HEK293 (cell line): ENCODE results near the gene ADCY1.

Experiments
- CTCF ChIA-PET: fragments of 350-600 bp; formaldehyde crosslinking; extraction: SDS; loops from one replicate; lab custom pipeline; 2021; ENCODE audit warnings: antibody characterized with exemption; lab: Yijun Ruan, JAX
- POLR2A ChIA-PET: fragments of 300-600 bp; formaldehyde crosslinking; extraction: SDS; loops from one replicate; lab custom pipeline; 2020; ENCODE audit warnings: antibody characterized with exemption, inconsistent platforms; lab: Yijun Ruan, JAX
- H3K27ac ChIP-seq: fragments of 200-500 bp; sonication (Bioruptor generic); 2 replicates; pipeline ENCODE4 v1.5.1; 2014; ENCODE audit warnings: low read depth, low read length, control low read depth, inconsistent platforms; ENCODE audit errors: extremely low read depth
- H3K36me3 ChIP-seq, 2 experiments: fragments of 200-500 bp in 1 of 2; sonication (Bioruptor generic) in 1 of 2; 1 replicate in 1 of 2; 2 replicates in 1 of 2; pipeline ENCODE4 v1.5.1; 2014 to 2017; ENCODE audit warnings: inconsistent platforms in 2 of 2, low read length in 2 of 2; ENCODE audit not compliant: control insufficient read depth in 2 of 2, insufficient read depth in 1 of 2
- H3K4me1 ChIP-seq: fragments of 200-500 bp; sonication (Bioruptor generic); 2 replicates; pipeline ENCODE4 v1.5.1; 2014; ENCODE audit warnings: mild to moderate bottlenecking, low read length, inconsistent platforms; ENCODE audit not compliant: control insufficient read depth, insufficient read depth
- H3K4me3 ChIP-seq: 2 replicates; pipeline ENCODE4 v1.5.1; 2011; ENCODE audit warnings: low read depth, mild to moderate bottlenecking, control low read depth, low read length, moderate library complexity
- H3K9me3 ChIP-seq: fragments of 200-500 bp; sonication (Bioruptor generic); 2 replicates; pipeline ENCODE4 v1.5.1; 2014; ENCODE audit warnings: low read depth, low read length, inconsistent platforms; ENCODE audit not compliant: control insufficient read depth, insufficient read depth
- INSM2 ChIP-seq: fragments of 450-650 bp; formaldehyde crosslinking; IDR thresholded peaks from 2 replicates; pipeline ENCODE4 v1.5.1; 2016; ENCODE audit warnings: missing biosample characterization, missing genetic modification characterization
- PBX3 ChIP-seq: sonication (generic); formaldehyde crosslinking; IDR thresholded peaks from 2 replicates; pipeline ENCODE4 v1.8.1; 2022; ENCODE audit warnings: mild to moderate bottlenecking, moderate library complexity, missing genetic modification reagents
- PRDM2 ChIP-seq: fragments of 450-650 bp; formaldehyde crosslinking; IDR thresholded peaks from 2 replicates; pipeline ENCODE4 v1.5.1; 2016; ENCODE audit warnings: missing biosample characterization, missing genetic modification characterization, borderline replicate concordance
- REST ChIP-seq: fragments of 450-650 bp; formaldehyde crosslinking; IDR thresholded peaks from 2 replicates; pipeline ENCODE4 v1.5.1; 2016; ENCODE audit warnings: missing biosample characterization, missing genetic modification characterization
- ZBTB21 ChIP-seq: fragments of 450-650 bp; formaldehyde crosslinking; IDR thresholded peaks from 2 replicates; pipeline ENCODE4 v1.5.1; 2017; ENCODE audit warnings: missing biosample characterization, missing genetic modification characterization
- ZNF354C ChIP-seq: fragments of 450-650 bp; formaldehyde crosslinking; IDR thresholded peaks from 2 replicates; pipeline ENCODE4 v1.5.1; 2016; ENCODE audit warnings: missing biosample characterization, missing genetic modification characterization, low read depth, borderline replicate concordance
- ZNF37A ChIP-seq: fragments of 450-650 bp; IDR thresholded peaks from 2 replicates; pipeline ENCODE4 v1.5.1; 2018; ENCODE audit warnings: missing biosample characterization, missing genetic modification characterization
- ZNF48 ChIP-seq: fragments of 450-650 bp; formaldehyde crosslinking; IDR thresholded peaks from 2 replicates; pipeline ENCODE4 v1.5.1; 2016; ENCODE audit warnings: missing biosample characterization, missing genetic modification characterization
- ZNF645 ChIP-seq: fragments of 450-650 bp; formaldehyde crosslinking; IDR thresholded peaks from 2 replicates; pipeline ENCODE4; 2016; ENCODE audit warnings: missing biosample characterization, missing genetic modification characterization
- ZNF670 ChIP-seq: fragments of 450-650 bp; formaldehyde crosslinking; IDR thresholded peaks from 2 replicates; pipeline ENCODE4 v1.5.1; 2016; ENCODE audit warnings: missing biosample characterization, missing genetic modification characterization, low read depth
- ZNF704 ChIP-seq: fragments of 450-650 bp; formaldehyde crosslinking; IDR thresholded peaks from 2 replicates; pipeline ENCODE4 v1.5.1; 2016; ENCODE audit warnings: missing biosample characterization, missing genetic modification characterization

Gene ADCY1

GRCh38 chr7:45525057-45525456, 49.1 kb upstream of the ADCY1 start:
- Histone ChIP-seq H3K27ac (no peak overlapping the region), H3K9me3 (no peaks in the 10 kb centered on the region), H3K36me3 (no peaks in the 10 kb centered on the region), H3K4me3 (no peak overlapping the region), H3K4me1 (no peaks in the 10 kb centered on the region)
- TF ChIP-seq ZNF48 (tag by site-specific recombination) (no peak), INSM2 (tag by site-specific recombination) (no peak), PBX3 (CRISPR knock-in tag) (no peak), ZNF704 (no peak), ZNF670 (tag by site-specific recombination) (no peak), ZNF354C (tag by site-specific recombination) (no peak), ZBTB21 (no peak), ZNF645 (tag by site-specific recombination) (no peak), ZNF37A (tag by site-specific recombination) (no peak), PRDM2 (tag by site-specific recombination) (no peak), REST (tag by site-specific recombination) (no peak)
- ChIA-PET POLR2A (no interaction called here), CTCF (no interaction called here)
